ENCODE data around the gene SRC.
A peak's percentile ranks its signal among the peaks of the same experiment; 100 is the strongest.

Gene SRC

GRCh38 chr20:37345339-37346235 is at the start of gene SRC:
Gene SRC, plus strand, starts transcription at chr20:37346140. Its CDS starts 38,014 bp downstream, at chr20:37384154.
- peak; percentile 11 to 80 (median 78) for DNase-seq

GRCh38 chr20:37296371-37296770 is 49.6 kb upstream of the SRC start:
- no peak for DNase-seq

- no peak for DNase-seq
Observed at GRCh38 chr20:37297066-37297736, 48.7 kb upstream of the SRC start.

GRCh38 chr20:37298190-37298939 is 47.6 kb upstream of the SRC start:
- no peak for DNase-seq

- no peak for DNase-seq
Observed at GRCh38 chr20:37299718-37300528, 46.0 kb upstream of the SRC start.

GRCh38 chr20:37301120-37301519 is 44.8 kb upstream of the SRC start:
- DNase-seq, result no peak

- DNase-seq, result no peak
Observed at GRCh38 chr20:37301558-37301957, 44.4 kb upstream of the SRC start.

GRCh38 chr20:37302981-37303380 is 43.0 kb upstream of the SRC start:
- DNase-seq, result no peak

GRCh38 chr20:37303637-37304036 is 42.3 kb upstream of the SRC start:
- DNase-seq, result peak in 2 of 3 experiments; percentile 63 to 79

- peak in 1 of 3 experiments; percentile 53 for DNase-seq
Observed at GRCh38 chr20:37305079-37305478, 40.9 kb upstream of the SRC start.

- DNase-seq, result no peak
Observed at GRCh38 chr20:37305839-37306238, 40.1 kb upstream of the SRC start.

GRCh38 chr20:37308086-37309050 is 37.6 kb upstream of the SRC start:
- DNase-seq, result no peak

- DNase-seq, result no peak
Observed at GRCh38 chr20:37309290-37309689, 36.6 kb upstream of the SRC start.

- DNase-seq, result peak; percentile 29 to 70 (median 65)
Observed at GRCh38 chr20:37309936-37310590, 35.9 kb upstream of the SRC start.

- no peak for DNase-seq
Observed at GRCh38 chr20:37310951-37311350, 35.0 kb upstream of the SRC start.

GRCh38 chr20:37311710-37312355 is 34.1 kb upstream of the SRC start:
- no peak for DNase-seq

- DNase-seq, result no peak
Observed at GRCh38 chr20:37313546-37314091, 32.3 kb upstream of the SRC start.

GRCh38 chr20:37314099-37314498 is 31.8 kb upstream of the SRC start:
- DNase-seq, result no peak

GRCh38 chr20:37314617-37315016 is 31.3 kb upstream of the SRC start:
- no peak for DNase-seq

GRCh38 chr20:37315021-37315451 is 30.9 kb upstream of the SRC start:
- no peak for DNase-seq
